GM12801 (cell line): Measurements from ENCODE around the gene SASH3.

Source experiments
- TF ChIP-seq, protein P1 (sequence below): IDR thresholded peaks from one replicate; pipeline ENCODE4 v1.5.1; 2011; ENCODE audit warnings: control low read depth; ENCODE audit not compliant: insufficient read length; ENCODE audit errors: extremely low read depth

The SASH3 gene

DNA sequence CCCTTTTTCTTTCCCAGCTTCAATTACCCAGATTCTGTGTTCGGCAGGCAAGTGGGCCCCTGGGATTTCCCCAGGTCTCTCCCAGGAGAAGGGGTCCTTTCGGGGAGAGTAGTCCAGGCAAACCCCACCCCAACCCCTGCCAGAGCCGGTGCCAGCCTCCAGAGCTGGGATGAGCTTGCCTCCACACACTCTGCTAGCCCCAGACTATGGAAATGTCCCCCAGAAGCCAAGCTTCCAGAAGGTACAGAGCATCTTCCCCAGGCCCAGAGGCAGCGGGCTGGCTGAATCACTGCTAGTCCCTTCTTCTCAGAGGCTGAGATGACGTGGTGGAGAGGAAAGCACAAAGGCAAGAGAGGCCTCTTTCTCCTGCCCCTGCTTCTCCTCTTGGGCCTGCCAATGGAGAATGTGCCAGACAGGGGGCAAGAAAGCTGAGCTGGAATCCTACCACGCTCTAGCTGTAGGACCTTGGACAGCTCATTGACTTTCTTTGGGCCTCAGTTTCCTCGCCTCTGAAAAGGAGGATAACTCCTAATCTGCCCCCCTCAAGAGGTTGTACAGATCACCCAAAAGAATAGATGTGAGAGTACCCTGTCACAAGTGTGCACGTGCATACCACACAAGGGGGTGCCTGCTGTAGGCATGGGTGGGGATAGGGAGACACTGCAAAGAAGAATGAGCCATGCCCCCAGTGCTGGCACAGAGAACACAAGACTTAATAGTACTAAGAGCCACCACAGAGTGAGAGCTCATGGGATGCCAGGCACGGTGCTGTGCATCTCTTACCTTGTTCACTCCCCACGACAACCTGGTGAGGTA lies 2.1 kb downstream of the SASH3 start:
- TF ChIP-seq, protein P1, sequence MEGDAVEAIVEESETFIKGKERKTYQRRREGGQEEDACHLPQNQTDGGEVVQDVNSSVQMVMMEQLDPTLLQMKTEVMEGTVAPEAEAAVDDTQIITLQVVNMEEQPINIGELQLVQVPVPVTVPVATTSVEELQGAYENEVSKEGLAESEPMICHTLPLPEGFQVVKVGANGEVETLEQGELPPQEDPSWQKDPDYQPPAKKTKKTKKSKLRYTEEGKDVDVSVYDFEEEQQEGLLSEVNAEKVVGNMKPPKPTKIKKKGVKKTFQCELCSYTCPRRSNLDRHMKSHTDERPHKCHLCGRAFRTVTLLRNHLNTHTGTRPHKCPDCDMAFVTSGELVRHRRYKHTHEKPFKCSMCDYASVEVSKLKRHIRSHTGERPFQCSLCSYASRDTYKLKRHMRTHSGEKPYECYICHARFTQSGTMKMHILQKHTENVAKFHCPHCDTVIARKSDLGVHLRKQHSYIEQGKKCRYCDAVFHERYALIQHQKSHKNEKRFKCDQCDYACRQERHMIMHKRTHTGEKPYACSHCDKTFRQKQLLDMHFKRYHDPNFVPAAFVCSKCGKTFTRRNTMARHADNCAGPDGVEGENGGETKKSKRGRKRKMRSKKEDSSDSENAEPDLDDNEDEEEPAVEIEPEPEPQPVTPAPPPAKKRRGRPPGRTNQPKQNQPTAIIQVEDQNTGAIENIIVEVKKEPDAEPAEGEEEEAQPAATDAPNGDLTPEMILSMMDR, result no peak

DNA sequence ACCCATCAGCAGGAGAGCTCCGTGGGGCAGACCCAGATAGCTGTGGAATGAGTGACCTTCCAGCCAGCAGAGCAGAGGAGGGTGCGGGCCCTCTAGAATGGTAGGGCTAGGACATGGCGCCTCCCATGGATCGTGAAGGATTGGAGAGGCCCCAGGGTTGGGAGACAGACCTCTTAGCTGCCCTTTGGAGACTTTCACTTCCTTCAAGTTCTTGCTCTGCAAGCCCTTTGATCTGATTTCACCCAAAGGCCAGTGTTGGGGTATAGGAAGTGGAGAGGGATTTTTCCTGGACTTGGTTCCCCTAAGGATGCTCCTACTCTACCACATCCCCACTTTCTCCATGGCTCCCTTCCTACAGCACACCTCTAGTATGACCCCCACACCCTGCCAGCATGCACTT lies 3.0 kb downstream of the SASH3 start:
- TF ChIP-seq, protein P1, result no peak

DNA sequence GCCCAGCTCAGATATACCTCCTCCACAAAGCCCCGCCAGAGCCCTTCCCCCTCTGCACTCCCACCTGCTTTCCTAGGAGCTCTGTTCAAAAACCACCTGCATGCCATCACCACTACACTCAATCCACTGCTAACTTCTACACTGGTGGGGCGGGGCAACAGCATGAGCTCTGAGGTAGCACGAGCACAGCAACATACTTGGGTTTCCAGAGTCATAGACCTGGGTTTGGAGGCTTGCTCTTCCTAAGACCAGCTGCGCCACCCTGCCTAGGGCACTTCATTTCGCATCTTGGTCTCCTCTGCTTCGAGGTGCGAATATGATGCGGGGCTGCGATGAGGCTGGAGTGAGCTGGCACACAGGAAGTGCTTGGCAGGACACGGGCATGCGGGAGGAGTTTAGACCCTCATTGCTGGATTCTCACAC lies 3.6 kb downstream of the SASH3 start:
- TF ChIP-seq, protein P1, result no peak

DNA sequence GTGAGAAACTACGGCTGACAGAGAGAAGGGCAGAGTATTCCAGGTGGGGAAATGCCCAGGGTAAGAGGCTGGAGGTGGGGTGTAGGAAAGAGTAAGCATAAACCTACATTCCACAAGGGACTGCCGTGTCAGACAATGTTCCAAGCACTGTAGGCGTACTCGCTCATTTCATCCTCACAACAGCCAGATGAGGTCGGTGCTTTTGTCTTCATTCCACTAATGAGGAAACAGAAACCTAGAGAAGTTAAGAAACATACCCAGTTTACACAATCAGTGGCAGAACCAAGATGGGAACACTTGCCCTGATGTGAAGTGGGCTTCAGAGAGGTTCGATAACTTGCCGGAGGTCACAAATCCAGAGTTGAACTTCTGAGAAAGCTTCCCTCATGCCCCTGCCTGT lies 4.6 kb downstream of the SASH3 start:
- TF ChIP-seq, protein P1, result no peak

DNA sequence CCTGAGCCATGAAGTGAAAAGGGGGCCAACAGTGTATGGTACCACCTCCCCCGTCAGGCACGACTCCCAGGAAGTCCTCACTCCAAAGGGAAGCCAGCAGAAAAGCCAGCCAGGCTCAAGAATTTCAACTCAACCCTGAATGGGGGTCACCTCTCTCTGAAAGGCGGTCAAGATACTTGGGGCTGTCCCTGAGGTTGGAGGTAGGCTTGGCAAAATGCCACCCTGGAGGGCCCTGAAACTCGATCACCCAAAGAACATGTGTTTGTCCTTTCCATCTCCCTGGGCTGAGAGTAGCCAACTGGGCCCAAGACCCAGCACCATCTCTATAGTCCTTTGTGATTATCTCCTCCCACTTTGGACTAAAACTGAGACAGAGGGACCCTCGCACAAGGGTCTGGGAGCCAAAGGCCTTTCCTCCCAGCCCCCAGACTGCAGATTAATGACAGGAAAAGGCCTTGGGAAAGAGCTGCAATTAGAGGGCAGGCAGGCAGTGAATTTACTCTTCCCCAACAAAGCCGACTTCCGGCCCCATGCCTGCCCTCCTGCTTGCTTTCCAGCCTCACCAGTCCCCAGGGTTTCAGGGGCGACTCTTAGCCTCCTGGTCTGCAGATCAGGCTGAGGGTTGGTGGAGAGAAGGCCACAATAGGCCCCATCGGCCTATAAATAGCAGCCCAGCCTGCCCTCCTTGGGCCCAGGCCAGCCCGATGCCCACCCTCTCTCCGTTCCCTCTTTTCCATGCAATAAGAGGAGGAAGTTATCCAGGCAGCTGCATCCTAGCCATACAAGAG lies 5.6 kb downstream of the SASH3 start:
- TF ChIP-seq, protein P1, result no peak

DNA sequence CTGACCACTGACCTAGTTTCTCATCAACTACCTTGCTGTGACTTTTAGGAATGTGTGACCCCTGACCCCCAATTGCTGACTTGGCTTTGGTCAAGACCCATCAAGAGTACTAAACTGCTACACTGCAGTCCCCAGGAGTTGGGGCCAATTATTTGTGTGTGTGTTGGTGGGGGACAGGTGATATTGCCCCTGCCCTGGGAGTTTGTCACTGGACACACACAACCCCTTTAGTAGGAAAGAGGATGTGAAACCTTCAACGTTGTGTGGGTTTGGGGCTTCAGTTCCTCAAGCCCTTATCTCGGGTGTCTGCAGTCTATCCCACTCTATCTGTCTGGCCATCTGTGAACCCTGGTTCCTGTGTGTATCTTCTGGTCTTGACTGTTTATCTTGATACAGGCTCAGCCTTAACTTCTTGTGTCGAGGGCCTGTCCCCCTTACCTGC lies 6.5 kb downstream of the SASH3 start:
- TF ChIP-seq, protein P1, result no peak

DNA sequence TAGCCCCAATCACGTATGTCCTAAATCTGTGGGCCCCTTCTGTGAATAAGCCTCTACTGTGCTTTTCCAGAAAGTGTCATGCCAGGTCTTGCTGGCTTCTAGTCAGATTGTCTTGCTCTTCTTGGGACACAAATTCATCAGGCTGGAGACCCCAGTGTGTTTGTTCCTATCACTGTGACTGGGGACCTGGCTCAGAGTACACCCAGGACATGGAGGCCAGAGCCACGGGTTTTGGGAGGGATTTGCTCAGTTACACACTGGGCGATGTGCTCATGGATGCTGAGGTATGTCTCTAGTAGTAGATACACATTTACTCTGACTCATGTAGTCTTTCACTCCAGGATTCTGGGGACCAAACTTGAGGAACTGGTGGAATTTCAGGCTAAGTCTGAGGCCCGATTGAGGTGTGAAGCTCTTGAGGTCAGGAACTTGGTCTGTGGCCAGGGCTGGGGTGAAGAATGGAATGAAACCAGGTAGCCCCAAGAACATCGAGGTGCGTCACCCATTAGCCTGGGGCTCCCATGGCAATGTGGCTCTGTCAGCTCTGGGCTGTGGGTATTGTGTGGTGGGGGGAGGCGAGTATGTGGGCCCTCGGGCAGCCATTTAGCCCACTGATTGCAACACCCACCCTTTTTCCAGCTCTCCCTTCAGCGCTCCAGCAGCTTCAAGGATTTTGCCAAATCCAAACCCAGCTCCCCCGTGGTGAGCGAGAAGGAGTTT lies 7.7 kb downstream of the SASH3 start:
- TF ChIP-seq, protein P1, result no peak
